HFFc6 (cell line): ENCODE data around the gene SRBD1. TPM values are rescaled to one million over a fixed set of nuclear protein-coding genes. Genes with fewer than 3 reads are reported as not detected.
A peak's percentile ranks its signal among the peaks of the same experiment; 100 is the strongest.

Source experiments
- DNase-seq: peaks from one replicate; pipeline ENCODE4 v3.0.0-alpha.2; 2018
- H3K27ac Mint-ChIP-seq: 2 replicates; pipeline ENCODE4 v1.8.0; 2020; ENCODE audit warnings: mild to moderate bottlenecking, mixed read lengths
- H3K27me3 Mint-ChIP-seq: 2 replicates; pipeline ENCODE4 v1.8.0; 2021; ENCODE audit warnings: mild to moderate bottlenecking, moderate library complexity, mixed read lengths; ENCODE audit not compliant: insufficient read depth
- H3K36me3 Mint-ChIP-seq: 2 replicates; pipeline ENCODE4 v1.8.0; 2021; ENCODE audit warnings: low read depth, mixed read lengths
- H3K4me1 Mint-ChIP-seq: 2 replicates; pipeline ENCODE4 v1.8.0; 2020; ENCODE audit warnings: low read depth, mixed read lengths
- H3K4me3 Mint-ChIP-seq: 2 replicates; pipeline ENCODE4 v1.8.0; 2020; ENCODE audit warnings: mild to moderate bottlenecking, moderate library complexity, mixed read lengths
- H3K9me3 Mint-ChIP-seq: 2 replicates; pipeline ENCODE4 v1.8.0; 2020; ENCODE audit warnings: mild to moderate bottlenecking, mixed read lengths
- total RNA-seq, 6 experiments: library from RNA; stranded (reverse); fragmentation: NEBNext Ultra II Directional; extraction: Animal tissue kit (Norgen Biotek cat#: 25700); gene quantifications; 2 replicates in 1 of 6; 3 replicates in 5 of 6; pipeline ENCODE4 v1.2.3, GENCODE V29; 2021
- TF ChIP-seq, protein P1 (sequence below): fragments of 200-600 bp; sonication (generic); IDR thresholded peaks from 2 replicates; pipeline ENCODE4 v1.5.0; 2021; ENCODE audit warnings: antibody characterized with exemption, mild to moderate bottlenecking

The SRBD1 gene
- total RNA-seq, 6 experiments from 2014 or later, result 9.5 to 13.6 (median 12.4) TPM

DNA sequence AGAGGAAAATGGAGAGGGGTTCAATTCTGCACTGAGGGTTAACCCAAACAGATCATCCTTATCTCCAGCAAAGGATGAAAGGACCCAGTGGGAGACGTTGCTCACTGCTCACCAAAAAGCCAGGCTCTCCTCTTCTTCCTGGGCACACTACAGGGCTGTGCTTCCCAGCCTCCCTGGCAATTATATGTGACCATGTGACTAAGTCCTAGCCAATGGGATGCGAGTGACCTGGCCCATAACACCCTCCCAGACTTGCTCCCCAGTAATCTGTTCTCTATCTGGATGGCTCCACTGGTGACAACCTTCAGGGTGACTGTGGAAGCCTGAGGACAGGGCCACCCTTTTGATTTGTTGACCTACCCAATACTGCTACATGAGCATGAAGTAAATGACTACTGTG, 29.5 kb upstream of the SRBD1 start:
- H3K36me3 Mint-ChIP-seq, result no peaks in the 10 kb centered on the region
- no peak for DNase-seq
- H3K27ac Mint-ChIP-seq, result no peak overlapping the region
- no peak overlapping the region for H3K4me3 Mint-ChIP-seq
- TF ChIP-seq, protein P1, sequence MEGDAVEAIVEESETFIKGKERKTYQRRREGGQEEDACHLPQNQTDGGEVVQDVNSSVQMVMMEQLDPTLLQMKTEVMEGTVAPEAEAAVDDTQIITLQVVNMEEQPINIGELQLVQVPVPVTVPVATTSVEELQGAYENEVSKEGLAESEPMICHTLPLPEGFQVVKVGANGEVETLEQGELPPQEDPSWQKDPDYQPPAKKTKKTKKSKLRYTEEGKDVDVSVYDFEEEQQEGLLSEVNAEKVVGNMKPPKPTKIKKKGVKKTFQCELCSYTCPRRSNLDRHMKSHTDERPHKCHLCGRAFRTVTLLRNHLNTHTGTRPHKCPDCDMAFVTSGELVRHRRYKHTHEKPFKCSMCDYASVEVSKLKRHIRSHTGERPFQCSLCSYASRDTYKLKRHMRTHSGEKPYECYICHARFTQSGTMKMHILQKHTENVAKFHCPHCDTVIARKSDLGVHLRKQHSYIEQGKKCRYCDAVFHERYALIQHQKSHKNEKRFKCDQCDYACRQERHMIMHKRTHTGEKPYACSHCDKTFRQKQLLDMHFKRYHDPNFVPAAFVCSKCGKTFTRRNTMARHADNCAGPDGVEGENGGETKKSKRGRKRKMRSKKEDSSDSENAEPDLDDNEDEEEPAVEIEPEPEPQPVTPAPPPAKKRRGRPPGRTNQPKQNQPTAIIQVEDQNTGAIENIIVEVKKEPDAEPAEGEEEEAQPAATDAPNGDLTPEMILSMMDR, result no peak
- peaks cover 22% of the 10 kb centered on the region for H3K4me1 Mint-ChIP-seq
- H3K9me3 Mint-ChIP-seq, result no peaks in the 10 kb centered on the region
- H3K27me3 Mint-ChIP-seq, result peaks cover 27% of the 10 kb centered on the region

DNA sequence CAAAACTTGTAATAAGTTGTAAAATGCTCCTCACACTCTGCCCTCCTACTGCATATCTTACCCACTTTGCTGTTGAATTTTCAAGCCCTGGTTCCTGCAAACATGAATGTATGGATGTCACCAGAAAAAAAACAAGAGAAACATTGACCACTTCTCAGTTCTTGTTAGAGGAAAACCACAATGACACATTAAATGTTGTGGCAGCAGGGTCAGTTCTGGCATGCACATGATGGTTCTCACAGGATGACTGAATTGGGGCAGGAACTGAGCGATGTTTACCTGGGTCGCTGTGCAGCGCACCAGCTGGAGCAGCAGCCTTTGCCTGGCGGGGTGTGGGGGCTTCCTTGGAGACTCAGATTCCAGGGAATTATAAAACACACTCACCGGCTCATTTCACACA, 26.4 kb upstream of the SRBD1 start:
- H3K4me1 Mint-ChIP-seq, result peaks cover 7% of the 10 kb centered on the region
- no peak overlapping the region for H3K4me3 Mint-ChIP-seq
- DNase-seq, result peak; percentile 41
- peaks cover 36% of the 10 kb centered on the region for H3K27me3 Mint-ChIP-seq
- TF ChIP-seq, protein P1, result no peak
- no peak overlapping the region for H3K27ac Mint-ChIP-seq
- H3K36me3 Mint-ChIP-seq, result no peaks in the 10 kb centered on the region
- H3K9me3 Mint-ChIP-seq, result no peaks in the 10 kb centered on the region

DNA sequence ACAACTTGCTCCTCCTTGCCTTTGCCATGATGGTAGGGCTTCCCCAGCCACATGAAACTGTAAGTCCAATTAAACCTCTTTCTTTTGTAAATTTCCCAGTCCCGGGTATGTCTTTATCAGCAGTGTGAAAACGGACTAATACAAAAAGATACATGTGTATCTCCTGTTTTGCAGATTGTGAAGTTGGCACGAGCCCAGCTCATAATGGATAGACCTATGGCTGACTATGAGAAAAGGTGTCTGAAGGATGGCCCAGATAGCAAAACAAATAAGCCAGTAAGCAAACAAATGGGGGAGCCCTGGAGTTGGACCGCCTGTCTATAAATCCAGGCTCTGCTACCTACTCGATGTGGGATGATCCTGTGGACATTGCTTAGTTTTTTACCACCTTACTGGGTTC, 24.9 kb upstream of the SRBD1 start:
- peaks cover 45% of the 10 kb centered on the region for H3K27me3 Mint-ChIP-seq
- H3K4me3 Mint-ChIP-seq, result no peak overlapping the region
- no peaks in the 10 kb centered on the region for H3K36me3 Mint-ChIP-seq

DNA sequence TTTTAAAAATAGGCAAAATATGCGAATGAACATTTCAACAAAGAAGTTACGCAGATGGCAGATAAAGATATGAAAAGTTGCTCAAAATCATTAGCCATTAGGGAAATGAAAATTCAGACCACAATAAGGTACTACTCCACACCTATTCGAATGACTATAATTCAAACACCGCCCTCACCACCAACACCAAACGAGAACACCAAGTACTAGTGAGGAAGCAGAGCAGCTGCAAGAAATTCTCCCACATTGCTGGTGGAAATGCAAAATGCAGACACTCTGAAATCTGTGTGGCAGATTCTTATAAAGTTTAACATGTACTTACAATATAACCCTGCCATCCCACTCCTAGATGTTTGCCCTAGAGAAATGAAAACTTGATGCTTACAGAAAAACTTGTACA, 23.2 kb upstream of the SRBD1 start:
- Mint-ChIP-seq H3K36me3 (no peaks in the 10 kb centered on the region), H3K27me3 (peaks cover 38% of the 10 kb centered on the region), H3K9me3 (no peaks in the 10 kb centered on the region), H3K4me3 (no peak overlapping the region), H3K27ac (no peak overlapping the region), H3K4me1 (peaks cover 7% of the 10 kb centered on the region)
- no peak for DNase-seq
- TF ChIP-seq, protein P1, result no peak

More for the DNA sequence above, 24.9 kb upstream of the SRBD1 start:
- H3K27ac Mint-ChIP-seq, result no peak overlapping the region
- peaks cover 7% of the 10 kb centered on the region for H3K4me1 Mint-ChIP-seq
- no peak for DNase-seq
- TF ChIP-seq, protein P1, result no peak
- H3K9me3 Mint-ChIP-seq, result no peaks in the 10 kb centered on the region

DNA sequence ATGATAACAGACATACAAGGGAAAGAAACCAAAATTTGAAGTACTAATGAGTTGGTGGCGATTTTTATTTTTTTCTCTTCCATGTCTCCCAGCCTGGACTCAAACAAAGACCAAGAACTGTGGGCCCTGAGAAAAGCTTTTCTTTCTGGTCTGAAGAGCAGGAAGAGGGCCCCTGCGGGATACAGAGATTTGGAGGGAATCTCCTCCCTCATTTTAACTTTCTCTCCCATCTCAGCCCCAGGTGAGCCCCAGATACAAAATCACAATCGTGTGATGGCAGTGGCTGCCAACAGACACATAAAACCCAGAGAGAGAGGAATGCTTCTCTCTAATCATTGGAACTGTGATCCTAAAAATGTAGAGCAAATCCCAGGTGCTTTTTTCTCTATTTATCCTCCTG, 20.9 kb upstream of the SRBD1 start:
- H3K27me3 Mint-ChIP-seq, result peaks cover 30% of the 10 kb centered on the region

More for the DNA sequence above, 20.9 kb upstream of the SRBD1 start:
- Mint-ChIP-seq H3K4me1 (no peaks in the 10 kb centered on the region; the same call in 1 of the 2 replicates), H3K36me3 (no peaks in the 10 kb centered on the region), H3K4me3 (no peak overlapping the region), H3K27ac (no peak overlapping the region), H3K9me3 (no peaks in the 10 kb centered on the region)
- DNase-seq, result no peak
- TF ChIP-seq, protein P1, result no peak
